HG03097 (cell line): ENCODE results near the gene TRIP13.

Experiments used
- ATAC-seq: cut with Tn5 transposase; IDR thresholded peaks from one replicate; pipeline ENCODE4 v1.9.1; 2021; ENCODE audit not compliant: unreplicated experiment, low FRiP score

The TRIP13 gene

GRCh38 chr5:854217-854616 lies 38.5 kb upstream of the TRIP13 start:
- no peak for ATAC-seq

DNA sequence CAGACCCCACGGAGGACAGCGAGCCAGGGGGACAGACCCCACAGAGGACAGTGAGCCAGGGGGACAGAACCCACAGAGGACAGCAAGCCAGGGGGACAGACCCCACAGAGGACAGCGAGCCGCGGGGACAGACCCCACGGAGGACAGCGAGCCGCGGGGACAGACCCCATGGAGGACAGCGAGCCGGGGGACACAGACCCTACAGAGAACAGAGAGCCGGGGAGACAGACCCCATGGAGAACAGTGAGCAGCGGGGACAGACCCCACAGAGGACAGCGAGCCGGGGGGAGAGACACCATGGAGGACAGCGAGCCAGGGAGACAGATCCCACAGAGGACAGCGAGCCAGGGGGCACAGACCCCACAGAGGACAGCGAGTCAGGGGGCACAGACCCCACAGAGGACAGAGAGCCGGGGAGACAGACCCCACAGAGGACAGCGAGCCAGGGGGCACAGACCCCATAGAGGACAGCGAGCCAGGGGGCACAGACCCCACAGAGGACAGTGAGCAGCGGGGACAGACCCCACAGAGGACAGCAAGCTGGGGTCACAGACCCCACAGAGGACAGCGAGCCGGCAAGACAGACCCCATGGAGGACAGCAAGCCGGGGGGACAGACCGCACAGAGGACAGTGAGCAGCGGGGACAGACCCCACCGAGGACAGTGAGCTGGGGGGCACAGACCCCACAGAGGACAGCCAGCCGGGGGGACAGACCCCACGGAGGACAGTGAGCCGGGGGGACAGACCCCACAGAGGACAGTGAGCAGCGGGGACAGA lies 37.5 kb upstream of the TRIP13 start:
- ATAC-seq = no peak

GRCh38 chr5:855771-856530 lies 36.7 kb upstream of the TRIP13 start:
- no peak for ATAC-seq

- ATAC-seq = no peak
These were observed 35.9 kb upstream of the TRIP13 start for GRCh38 chr5:856531-857425.

DNA sequence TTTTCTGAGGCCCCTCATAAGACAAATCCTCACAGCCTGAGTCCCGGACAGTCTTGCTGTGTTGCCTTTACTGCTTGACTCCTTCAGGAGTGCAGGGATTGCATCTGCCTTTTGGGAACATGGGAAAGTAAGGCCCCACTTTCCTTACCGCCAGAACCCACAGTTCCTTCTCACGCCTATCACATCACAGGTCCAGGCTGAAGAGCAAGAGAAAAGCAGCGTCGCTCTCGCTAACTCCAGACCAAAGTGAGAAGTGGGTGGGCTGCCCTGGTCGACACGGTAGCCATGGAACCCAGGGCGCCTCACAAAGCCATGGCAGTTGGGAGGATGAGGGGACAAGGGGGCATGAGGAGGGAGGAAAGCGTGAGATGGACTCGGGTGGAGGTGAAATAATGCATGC lies 34.0 kb upstream of the TRIP13 start:
- ATAC-seq = no peak

- no peak for ATAC-seq
These were observed 33.3 kb upstream of the TRIP13 start for GRCh38 chr5:859391-859790.

DNA sequence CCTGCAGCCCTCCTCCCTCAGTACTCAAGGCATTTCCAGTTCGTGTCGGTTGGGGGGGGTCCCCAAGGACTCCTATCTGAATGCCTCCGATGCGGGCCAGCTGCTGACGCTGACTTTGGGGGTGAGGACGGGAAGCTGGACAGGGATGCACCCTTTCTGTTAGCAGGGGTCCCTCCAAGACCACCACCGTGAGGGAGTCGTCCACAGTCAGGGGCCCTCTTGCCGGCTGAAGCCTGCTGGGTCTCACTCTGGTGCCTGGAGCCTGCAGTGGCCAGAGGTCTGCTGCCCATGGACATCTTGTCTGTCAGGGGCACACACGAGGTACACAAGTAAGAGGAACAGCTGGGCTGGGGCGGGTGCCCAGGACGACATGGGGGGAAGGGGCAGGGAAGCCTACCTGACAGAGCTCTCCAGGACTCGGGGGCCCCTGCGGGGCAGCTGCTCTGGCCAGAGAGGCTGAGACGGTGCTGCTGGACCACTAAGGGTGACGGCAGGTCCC lies 32.8 kb upstream of the TRIP13 start:
- no peak for ATAC-seq

DNA sequence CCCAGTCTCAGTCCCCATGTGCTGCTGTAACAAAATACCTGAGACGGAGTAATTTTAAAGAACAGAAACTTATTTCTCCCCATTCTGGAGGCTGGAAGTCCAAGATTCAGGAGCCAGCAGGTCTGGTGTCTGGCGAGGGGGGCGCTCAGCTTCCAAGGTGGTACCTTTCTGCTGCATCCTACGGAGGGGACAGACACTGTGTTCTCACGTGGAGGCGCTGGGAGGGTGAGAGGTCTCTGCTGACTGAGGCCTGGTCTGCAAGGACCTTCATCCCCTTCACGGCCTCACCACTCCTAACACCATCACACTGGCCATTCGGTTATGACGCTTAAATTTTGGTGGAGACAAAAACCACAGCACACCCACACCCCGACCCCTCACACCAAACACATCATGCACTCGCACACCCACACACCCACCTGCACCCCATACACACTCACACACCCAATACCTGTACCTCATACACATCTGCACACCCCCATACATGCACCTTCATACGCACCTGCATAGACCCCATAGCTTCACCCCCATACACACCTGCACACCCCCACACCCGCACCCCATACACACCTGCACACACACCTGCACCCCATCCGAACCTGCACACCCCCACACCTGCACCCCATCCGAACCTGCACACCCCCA lies 32.1 kb upstream of the TRIP13 start:
- no peak for ATAC-seq

DNA sequence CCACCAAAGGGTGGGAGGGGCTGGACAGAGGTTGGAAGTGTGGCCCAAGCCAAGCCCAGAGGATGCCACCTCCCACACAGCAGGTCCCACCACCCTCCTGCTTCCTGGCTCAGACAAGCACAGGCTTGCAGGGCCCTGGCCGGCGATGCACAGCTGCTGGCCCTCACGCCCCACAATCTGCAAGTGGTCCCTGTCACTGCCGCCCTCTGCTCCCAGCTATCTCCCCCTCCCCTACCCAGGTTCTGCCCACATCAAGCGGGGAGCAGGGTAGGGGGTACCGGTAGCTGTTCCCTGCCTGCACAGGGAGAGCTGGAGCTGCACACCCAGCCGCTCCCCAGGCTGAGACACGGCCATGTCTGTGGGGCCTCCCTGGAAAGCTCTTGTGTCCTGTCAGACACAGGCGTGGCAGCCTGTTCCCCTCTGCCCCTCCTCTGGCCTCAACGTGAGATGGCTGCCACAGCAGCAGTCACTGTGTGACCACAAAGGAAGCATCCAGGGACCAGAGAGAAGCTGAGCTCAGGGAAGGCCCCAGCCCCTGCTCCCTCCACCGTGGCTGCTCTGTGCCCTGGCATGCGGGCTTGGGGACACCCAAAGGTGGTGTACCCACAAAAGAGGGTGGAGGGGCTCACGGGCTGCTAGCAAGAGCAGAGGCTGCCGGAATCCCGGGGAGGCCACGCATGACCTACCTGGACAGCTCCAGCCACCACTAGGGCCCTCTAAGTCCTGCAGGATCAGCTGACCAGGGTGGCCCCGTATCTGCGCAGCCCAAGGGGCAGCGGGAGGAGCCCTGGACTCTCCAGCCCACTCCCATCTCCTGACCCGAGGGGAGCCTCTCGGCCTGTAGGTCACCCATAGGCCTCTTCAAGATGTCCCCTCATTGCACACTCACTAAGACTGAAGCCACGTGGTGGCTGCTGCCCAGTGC lies 31.0 kb upstream of the TRIP13 start:
- ATAC-seq = no peak

GRCh38 chr5:862367-863243 lies 30.1 kb upstream of the TRIP13 start:
- ATAC-seq = no peak

DNA sequence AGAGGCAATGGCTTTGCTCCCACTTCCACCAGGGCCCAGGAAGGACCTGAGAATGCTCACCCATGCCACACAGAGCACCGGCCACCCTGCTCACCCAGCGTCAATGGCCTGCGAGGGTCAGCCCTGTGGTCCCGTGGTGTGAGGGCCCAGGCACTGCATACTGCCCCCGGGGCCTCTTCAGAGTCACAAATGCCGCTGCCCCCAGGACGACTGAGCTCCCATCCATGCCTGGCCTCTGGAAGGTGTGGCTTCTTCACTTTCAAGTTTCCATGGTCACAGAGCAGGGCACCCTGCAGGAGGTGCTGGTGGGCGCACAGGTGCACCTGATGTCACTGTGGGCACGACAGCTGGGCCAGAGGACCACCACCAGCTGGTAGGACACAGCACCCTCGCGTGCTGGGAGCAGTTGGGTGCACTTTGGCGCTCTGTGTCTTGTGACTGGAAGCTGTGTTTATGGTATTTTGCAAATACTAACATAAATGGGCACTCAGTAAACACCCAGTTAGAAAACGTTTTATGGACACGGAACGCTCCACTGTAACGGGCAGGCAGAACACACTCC lies 29.4 kb upstream of the TRIP13 start:
- ATAC-seq = no peak

GRCh38 chr5:864492-865167 lies 28.1 kb upstream of the TRIP13 start:
- no peak for ATAC-seq

DNA sequence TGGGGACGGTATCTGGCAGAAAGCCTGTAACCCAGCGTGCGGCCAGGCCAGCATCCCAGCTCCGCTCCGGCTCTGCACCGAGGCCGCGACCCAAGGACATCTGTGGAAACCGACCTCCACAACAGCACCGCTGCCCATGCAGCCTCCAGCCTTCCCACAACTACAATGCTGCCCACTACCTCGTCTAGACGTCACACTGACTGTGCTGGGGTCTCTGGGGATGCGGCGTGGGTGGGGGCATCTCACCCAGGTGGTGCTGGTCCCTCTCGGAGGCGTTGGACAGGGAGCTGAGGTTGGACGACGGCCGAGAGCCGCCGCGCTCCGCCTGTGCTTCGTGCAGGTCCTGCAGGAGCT lies 27.5 kb upstream of the TRIP13 start:
- no peak for ATAC-seq

GRCh38 chr5:865771-866170 lies 26.9 kb upstream of the TRIP13 start:
- no peak for ATAC-seq

GRCh38 chr5:867300-867870 lies 25.3 kb upstream of the TRIP13 start:
- ATAC-seq = no peak

DNA sequence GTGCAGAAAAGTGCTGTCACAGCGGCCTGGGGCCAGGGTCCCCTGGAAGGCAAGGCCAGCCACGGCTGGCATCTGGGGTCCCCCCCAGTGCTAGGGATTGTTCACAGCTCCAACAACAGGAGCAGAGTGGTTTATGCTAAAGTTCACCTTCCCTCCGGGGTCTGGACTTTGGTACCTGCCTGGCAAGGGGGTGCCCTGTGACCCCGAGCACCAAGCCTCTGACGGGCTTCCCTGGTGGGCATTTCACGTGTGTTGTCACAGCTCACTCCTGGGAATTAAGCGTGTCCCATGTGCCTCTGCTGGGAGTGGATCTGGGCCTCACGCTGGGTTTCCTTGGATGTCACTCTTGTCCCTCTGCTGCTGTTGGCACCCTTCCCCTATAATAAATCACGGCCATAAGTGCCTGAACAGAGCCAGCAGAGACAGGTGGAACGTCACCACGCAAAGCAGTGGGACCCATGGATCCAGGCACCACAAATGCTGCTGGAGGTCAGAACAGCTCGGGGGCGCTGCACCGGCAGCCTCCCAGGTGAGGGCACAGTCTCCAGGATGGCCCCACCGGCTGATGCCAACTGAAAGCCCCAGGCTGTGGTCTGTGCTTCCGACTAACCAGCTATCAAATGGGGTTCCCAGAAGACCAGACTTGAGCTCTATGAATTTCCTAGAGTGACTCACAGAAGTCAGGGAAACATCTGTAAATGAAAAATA lies 24.1 kb upstream of the TRIP13 start:
- no peak for ATAC-seq

GRCh38 chr5:870956-871355 lies 21.7 kb upstream of the TRIP13 start:
- ATAC-seq = no peak
